Mucosa of stomach (tissue), 1 donor: Measurements from ENCODE around the gene IFNE.
"Not testable (repeated sequence)": the region's sequence is repeated elsewhere in the genome, so short reads cannot be mapped to it uniquely, and the experiment has no call there.

Experiments
- H3K27me3 ChIP-seq: one replicate; pipeline ENCODE4 v1.7.0; 2013; ENCODE audit warnings: mild to moderate bottlenecking, low read length; ENCODE audit not compliant: control insufficient read depth, insufficient read depth
- H3K36me3 ChIP-seq: one replicate; pipeline ENCODE4 v1.7.0; 2013; ENCODE audit warnings: low read length; ENCODE audit not compliant: control insufficient read depth, insufficient read depth
- H3K4me1 ChIP-seq: one replicate; pipeline ENCODE4 v1.7.0; 2013; ENCODE audit warnings: mild to moderate bottlenecking, low read length; ENCODE audit not compliant: control insufficient read depth, insufficient read depth
- H3K4me3 ChIP-seq: one replicate; pipeline ENCODE4 v1.7.0; 2013; ENCODE audit warnings: low read length
- H3K9ac ChIP-seq: one replicate; pipeline ENCODE4 v1.7.0; 2013; ENCODE audit warnings: mild to moderate bottlenecking, low read length, moderate library complexity
- H3K9me3 ChIP-seq: one replicate; pipeline ENCODE4 v1.7.0; 2013; ENCODE audit warnings: mild to moderate bottlenecking, low read length, moderate library complexity; ENCODE audit not compliant: control insufficient read depth
- donor health status: Pancreatic carcinoma.

The IFNE gene

DNA sequence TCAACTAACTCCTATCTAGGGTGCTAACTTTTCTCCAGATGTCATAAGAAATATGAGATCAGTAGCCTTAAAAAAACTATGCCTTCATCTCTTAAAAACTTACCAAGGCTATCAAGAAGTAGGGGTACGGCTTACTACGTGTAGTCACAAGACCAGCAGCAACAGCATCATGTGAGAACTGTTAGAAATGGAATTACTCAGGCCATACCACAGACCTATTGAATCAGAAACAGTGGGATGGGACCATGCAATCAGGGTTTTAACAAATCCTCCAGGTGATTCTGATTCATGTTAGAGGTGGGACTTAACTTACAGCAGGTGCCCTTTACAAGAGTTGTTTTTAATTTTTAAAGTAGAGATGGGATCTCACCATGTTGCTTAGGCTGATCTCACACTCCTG lies 4.6 kb downstream of the IFNE start:
- H3K4me3 ChIP-seq = no peak overlapping the region
- H3K27me3 ChIP-seq = no peaks in the 10 kb centered on the region
- peaks cover 6% of the 10 kb centered on the region for H3K4me1 ChIP-seq
- H3K9ac ChIP-seq = no peak overlapping the region
- H3K9me3 ChIP-seq = no peaks in the 10 kb centered on the region
- no peaks in the 10 kb centered on the region for H3K36me3 ChIP-seq

DNA sequence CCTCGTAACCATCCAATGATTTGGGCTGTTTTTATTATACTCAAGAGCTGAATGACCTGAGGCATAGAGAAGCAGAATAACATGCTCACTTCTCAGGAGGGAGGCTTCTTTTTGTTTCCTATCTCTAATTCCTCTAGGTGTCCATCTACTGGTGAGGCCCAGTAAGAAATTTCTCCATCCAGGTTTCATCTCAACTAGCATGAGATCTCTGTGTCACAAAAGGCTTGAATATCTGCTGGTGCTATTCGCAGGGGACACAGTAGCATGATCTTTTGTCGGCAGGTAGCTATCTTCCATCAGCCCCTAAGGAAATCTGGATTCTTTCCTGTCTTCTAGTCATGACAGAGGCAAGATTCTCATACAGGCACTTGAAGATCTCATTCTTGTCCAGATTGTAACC lies 8.9 kb downstream of the IFNE start:
- no peaks in the 10 kb centered on the region for H3K4me1 ChIP-seq
- no peak overlapping the region for H3K4me3 ChIP-seq
- H3K36me3 ChIP-seq = no peaks in the 10 kb centered on the region
- H3K9ac ChIP-seq = no peak overlapping the region
- no peaks in the 10 kb centered on the region for H3K9me3 ChIP-seq
- H3K27me3 ChIP-seq = no peaks in the 10 kb centered on the region

DNA sequence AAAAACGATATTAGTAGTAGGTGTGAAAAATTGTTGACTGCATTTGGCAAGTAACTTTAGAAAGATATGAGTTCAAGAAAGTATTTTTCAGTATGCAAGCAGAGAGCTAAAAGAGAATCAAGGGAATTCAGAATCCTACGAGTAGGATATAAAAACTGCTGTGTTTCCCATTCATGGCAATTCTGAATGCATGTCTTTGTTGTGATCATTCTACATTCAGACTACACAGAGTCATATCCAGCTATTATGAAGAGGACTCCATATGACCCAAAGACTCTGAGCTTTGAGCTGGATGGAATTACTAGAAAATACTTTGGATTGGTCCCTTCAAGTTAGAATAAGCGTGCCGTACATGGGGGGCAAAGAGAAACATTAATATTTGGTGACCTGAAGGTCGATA lies 12.0 kb downstream of the IFNE start:
- H3K9me3 ChIP-seq = no peaks in the 10 kb centered on the region
- H3K36me3 ChIP-seq = no peaks in the 10 kb centered on the region
- H3K4me3 ChIP-seq = no peak overlapping the region
- H3K4me1 ChIP-seq = no peaks in the 10 kb centered on the region
- no peak overlapping the region for H3K9ac ChIP-seq
- no peaks in the 10 kb centered on the region for H3K27me3 ChIP-seq

DNA sequence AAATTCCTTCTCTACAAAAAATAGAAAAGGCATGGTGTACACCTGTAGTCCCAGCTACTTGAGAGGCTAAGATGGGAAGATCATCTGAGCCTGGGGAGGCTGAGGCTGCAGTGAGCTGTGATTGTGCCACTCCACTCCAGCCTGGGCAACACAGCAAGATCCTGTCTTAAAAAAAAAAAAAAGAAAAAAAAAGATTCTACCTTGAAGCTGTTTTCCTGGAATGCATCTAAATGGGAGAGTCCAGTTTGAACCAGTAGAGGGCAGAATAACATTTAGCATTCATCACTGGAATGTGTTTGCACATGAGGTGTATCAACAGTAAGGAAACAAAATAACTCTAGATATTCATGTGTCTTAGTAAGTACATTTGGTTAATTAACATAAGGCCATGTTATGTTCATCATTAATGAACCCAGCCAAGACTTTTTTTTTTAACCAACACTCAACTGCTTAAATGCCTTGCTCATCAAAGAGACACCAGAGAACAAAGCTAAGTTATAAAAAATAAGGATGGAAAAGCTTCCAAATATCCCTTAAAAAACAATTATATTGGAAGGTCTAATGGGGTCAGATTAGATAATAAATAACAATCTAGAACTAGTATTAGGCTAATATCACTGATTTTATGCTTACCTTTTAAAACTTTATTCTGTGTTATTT lies 16.1 kb downstream of the IFNE start:
- H3K4me3 ChIP-seq = no peak overlapping the region
- H3K4me1 ChIP-seq = no peaks in the 10 kb centered on the region
- H3K27me3 ChIP-seq = no peaks in the 10 kb centered on the region
- no peaks in the 10 kb centered on the region for H3K36me3 ChIP-seq
- no peak overlapping the region for H3K9ac ChIP-seq
- H3K9me3 ChIP-seq = no peaks in the 10 kb centered on the region

DNA sequence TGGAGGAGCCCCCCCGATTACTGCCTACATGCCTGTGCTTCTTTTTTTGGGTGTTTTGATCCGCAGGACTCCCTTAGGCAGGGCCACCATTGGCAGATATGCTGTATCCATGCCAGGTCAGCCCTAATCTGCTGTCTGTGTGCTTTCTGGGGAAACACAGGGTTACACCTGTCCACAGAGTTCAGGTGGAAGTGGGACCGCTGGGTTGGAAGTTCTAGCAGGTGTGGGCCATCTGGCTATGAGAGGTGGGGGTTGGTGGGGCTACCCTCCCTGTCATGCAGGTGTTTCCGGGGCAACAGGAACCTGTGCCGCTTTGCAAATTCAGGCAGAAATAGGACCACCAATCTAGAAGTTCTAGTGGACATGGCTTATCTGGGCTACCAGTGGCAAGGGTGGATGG lies 17.0 kb downstream of the IFNE start:
- H3K27me3 ChIP-seq = no peaks in the 10 kb centered on the region
- no peaks in the 10 kb centered on the region for H3K36me3 ChIP-seq

DNA sequence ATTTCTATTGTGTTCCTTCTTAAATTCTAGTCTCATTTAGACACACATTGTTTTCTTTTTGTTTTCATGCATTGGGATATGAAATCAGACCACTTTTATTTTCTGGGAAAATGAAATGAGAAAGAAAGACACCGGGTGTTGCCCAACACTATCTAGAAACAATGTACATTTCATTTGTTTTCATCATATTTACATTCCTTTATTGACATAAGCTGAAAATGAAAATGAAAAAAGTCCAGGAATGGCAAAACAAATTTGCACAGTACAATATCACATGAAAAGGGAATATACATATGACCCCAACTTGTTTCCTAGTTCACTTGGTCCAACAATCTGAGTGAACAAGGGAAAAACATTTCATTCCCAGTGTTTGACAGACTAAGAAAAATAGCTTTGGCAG lies 20.7 kb downstream of the IFNE start:
- no peaks in the 10 kb centered on the region for H3K27me3 ChIP-seq
- H3K4me1 ChIP-seq = no peaks in the 10 kb centered on the region
- H3K9me3 ChIP-seq = no peaks in the 10 kb centered on the region
- H3K36me3 ChIP-seq = no peaks in the 10 kb centered on the region
- no peak overlapping the region for H3K9ac ChIP-seq
- no peak overlapping the region for H3K4me3 ChIP-seq

More for the DNA sequence above, 17.0 kb downstream of the IFNE start:
- Histone ChIP-seq H3K9ac (no peak overlapping the region), H3K4me3 (no peak overlapping the region), H3K4me1 (no peaks in the 10 kb centered on the region), H3K9me3 (no peaks in the 10 kb centered on the region)

DNA sequence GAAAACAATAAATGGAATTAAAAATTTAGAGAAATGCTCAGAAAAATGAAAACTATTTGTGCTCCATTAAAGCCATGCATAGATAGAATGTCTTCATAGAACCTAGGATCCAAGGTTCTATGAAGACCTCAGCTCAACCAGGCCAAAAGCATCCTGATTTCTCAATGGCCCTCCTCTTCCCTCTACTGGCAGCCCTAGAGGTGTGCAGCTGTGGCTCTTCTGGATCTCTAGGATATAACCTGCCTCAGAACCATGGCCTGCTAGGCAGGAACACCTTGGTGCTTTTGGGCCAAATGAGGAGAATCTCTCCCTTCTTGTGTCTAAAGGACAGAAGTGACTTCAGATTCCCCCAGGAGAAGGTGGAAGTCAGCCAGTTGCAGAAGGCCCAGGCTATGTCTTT lies 26.8 kb downstream of the IFNE start:
- Histone ChIP-seq H3K9ac (no peak overlapping the region), H3K4me1 (peaks cover 8% of the 10 kb centered on the region), H3K9me3 (no peaks in the 10 kb centered on the region), H3K4me3 (no peak overlapping the region), H3K36me3 (no peaks in the 10 kb centered on the region), H3K27me3 (no peaks in the 10 kb centered on the region)

DNA sequence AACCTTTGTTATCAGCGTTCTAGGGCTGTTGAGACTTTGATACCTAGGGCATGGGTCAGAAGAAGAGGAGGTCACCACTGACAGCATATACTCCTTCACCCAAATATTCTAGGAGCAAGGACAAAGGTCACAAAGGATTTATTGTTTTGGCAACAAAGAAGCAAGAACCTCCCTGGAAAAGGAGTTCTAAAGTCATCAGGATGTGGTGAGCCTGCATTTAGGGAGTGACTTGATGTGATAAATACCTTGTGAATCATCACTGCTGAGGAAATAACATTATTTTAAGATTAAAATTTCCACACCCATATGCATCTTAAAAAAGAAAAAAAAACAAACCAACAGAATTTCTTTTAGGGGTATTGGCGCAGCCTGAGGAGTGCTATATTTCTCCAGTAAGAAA lies 28.0 kb downstream of the IFNE start:
- Histone ChIP-seq H3K9me3 (no peaks in the 10 kb centered on the region), H3K4me3 (no peak overlapping the region), H3K36me3 (no peaks in the 10 kb centered on the region), H3K9ac (no peak overlapping the region), H3K27me3 (no peaks in the 10 kb centered on the region), H3K4me1 (peaks cover 8% of the 10 kb centered on the region)

DNA sequence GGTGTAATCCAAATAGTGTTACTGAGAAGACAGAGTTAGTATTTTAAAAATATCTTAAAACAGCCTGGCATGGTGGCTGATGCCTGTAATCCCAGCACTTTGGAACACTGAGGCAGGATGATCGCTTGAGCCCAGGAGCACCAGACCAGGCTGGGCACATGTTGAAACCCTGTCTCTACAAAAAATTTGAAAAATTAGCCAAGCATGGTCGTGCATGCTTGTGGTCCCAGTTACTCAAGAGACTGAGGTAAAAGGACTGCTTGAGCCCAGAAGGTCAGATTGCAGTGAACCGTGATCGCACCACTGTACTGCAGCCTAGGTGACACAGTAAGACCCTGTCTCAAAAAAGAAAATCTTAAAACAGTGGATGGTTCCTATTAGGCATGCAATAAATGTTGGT lies 29.4 kb downstream of the IFNE start:
- Histone ChIP-seq H3K9ac (no peak overlapping the region), H3K4me1 (peaks cover 8% of the 10 kb centered on the region), H3K27me3 (no peaks in the 10 kb centered on the region), H3K4me3 (no peak overlapping the region), H3K36me3 (no peaks in the 10 kb centered on the region), H3K9me3 (no peaks in the 10 kb centered on the region)

DNA sequence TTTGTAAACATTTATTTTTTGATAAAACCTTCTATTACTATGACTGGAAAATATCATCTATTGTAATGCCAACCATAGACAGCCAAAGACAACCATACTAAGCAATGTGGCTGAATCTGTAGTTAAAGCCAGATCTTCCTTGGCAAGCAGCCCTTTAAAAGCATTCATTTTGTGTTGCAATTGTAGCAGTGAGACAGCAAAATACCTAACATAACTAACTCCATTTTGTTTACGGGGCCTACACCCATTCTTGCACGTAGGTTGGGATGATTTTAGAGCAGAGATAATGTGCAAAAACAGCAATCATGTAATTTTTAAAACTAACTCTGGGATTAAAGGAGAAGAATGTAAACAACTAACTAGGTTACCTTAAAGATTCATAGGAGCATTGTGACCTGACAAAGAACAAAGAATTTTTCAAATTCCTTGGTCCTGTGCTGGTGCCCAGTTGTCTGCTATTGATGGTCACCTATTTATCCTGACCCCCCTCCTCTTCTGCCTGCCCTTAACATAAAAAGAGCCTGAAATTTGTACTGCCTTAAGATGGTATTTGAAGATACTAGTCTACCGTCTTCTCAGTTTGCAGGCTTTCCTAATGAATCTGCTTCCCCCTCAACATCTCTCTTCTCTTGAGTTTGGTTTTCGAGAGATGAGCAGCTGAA lies 31.2 kb downstream of the IFNE start:
- Histone ChIP-seq H3K9ac (no peak overlapping the region), H3K27me3 (no peaks in the 10 kb centered on the region), H3K4me3 (no peak overlapping the region), H3K9me3 (no peaks in the 10 kb centered on the region), H3K4me1 (peaks cover 8% of the 10 kb centered on the region), H3K36me3 (no peaks in the 10 kb centered on the region)

DNA sequence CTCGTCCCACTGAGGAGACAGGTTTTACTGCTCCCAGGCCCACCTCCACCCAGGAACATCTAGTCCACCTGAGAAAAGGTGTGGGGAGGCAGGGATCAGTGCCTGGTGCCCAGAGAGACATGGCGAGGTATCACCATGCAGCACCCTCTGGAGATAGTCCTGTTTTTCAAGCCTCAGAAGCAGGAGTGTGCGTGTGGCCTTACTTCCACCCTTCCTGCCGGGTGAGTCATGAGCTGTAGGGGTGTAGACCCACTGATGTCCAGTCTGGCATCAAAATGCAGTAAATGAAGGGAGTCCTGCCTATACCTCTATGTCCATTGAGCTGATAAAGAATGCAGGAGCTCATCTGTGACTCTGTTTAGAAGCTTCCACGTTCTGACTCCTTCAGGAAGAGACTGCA lies 32.8 kb downstream of the IFNE start:
- not testable (repeated sequence) for H3K4me3 ChIP-seq, H3K9me3 ChIP-seq, H3K4me1 ChIP-seq, H3K36me3 ChIP-seq, H3K9ac ChIP-seq, H3K27me3 ChIP-seq

DNA sequence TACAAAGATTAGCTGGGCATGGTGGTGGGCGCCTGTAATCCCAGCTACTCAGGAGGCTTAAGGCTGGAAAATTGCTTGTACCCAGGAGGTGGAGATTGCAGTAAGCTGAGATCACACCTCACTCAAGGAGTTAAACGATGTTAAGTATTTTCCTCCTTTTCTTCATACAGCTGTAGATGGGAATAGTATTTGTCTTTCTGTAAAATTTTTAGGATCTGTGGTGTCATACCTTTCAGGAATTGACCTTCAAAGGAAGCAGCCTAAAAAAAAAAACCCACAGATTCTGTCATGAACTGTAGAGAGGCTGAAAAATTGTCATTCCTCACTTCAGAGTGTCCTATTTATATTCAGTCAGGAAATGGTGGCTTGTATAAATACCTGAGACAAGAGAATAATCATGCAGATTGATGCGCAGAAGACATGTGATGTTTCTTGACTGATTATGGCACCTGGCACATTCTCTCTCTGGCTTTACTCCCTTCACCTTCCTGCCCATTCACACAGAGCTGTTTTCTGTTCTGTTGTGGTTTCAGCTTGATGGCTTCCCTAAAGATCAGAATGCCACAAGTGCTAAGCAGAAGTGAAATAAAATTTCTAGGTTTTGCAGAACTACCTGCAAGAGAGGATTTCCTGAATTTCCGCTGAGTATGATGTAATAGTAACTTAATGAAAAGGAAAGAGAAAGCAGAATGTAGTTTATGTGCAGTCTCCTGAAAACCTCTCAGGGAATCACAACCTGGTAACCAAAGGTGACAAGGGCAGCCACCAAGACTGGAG lies 38.1 kb downstream of the IFNE start:
- Histone ChIP-seq H3K9ac (no peak overlapping the region), H3K36me3 (no peaks in the 10 kb centered on the region), H3K4me1 (no peaks in the 10 kb centered on the region), H3K4me3 (no peak overlapping the region), H3K27me3 (no peaks in the 10 kb centered on the region), H3K9me3 (no peaks in the 10 kb centered on the region)
